HG03432 (cell line): Measurements from ENCODE around the gene TAF1C.

Experiments used
- ATAC-seq: cut with Tn5 transposase; IDR thresholded peaks from one replicate; pipeline ENCODE4 v1.9.1; 2021; ENCODE audit warnings: mild to moderate bottlenecking, moderate library complexity; ENCODE audit not compliant: unreplicated experiment

Gene TAF1C

GRCh38 chr16:84183911-84184591 lies 2.8 kb downstream of the TAF1C start:
- ATAC-seq = no peak

- ATAC-seq = no peak
Measured at GRCh38 chr16:84183572-84183875, 3.3 kb downstream of the TAF1C start.

GRCh38 chr16:84182680-84183571 lies 3.9 kb downstream of the TAF1C start:
- no peak for ATAC-seq

- ATAC-seq = no peak
Measured at GRCh38 chr16:84182104-84182503, 4.8 kb downstream of the TAF1C start.

- ATAC-seq = no peak
Measured at GRCh38 chr16:84181144-84181915, 5.5 kb downstream of the TAF1C start.

GRCh38 chr16:84180519-84181140 lies 6.2 kb downstream of the TAF1C start:
- ATAC-seq = no peak

- no peak for ATAC-seq
Measured at GRCh38 chr16:84179612-84180320, 7.1 kb downstream of the TAF1C start.

- ATAC-seq = no peak
Measured at GRCh38 chr16:84178892-84179611, 7.8 kb downstream of the TAF1C start.

GRCh38 chr16:84178146-84178765 lies 8.6 kb downstream of the TAF1C start:
- no peak for ATAC-seq

- no peak for ATAC-seq
Measured at GRCh38 chr16:84177741-84178073, 9.2 kb downstream of the TAF1C start.

- ATAC-seq = no peak
Measured at GRCh38 chr16:84176192-84177053, 10.4 kb downstream of the TAF1C start.

- peak; percentile 87 for ATAC-seq
Measured at GRCh38 chr16:84175350-84176081, 11.3 kb downstream of the TAF1C start.

GRCh38 chr16:84174396-84174795 lies 12.5 kb downstream of the TAF1C start:
- ATAC-seq = no peak

- no peak for ATAC-seq
Measured at GRCh38 chr16:84169765-84170310, 17.0 kb downstream of the TAF1C start.

GRCh38 chr16:84166796-84167695 lies 19.8 kb downstream of the TAF1C start:
- no peak for ATAC-seq

GRCh38 chr16:84165746-84166145 lies 21.1 kb downstream of the TAF1C start:
- no peak for ATAC-seq

GRCh38 chr16:84161801-84162200 lies 25.1 kb downstream of the TAF1C start:
- ATAC-seq = no peak
